ENCODE data around the gene TRIM45. TPM values are rescaled to one million over a fixed set of nuclear protein-coding genes. Genes with fewer than 3 reads are reported as not detected.

TRIM45 gene
- total and polyA plus RNA-seq, 2 of the 4 experiments (the other 2 are of a cell fraction): 2.0 to 5.1 TPM

DNA sequence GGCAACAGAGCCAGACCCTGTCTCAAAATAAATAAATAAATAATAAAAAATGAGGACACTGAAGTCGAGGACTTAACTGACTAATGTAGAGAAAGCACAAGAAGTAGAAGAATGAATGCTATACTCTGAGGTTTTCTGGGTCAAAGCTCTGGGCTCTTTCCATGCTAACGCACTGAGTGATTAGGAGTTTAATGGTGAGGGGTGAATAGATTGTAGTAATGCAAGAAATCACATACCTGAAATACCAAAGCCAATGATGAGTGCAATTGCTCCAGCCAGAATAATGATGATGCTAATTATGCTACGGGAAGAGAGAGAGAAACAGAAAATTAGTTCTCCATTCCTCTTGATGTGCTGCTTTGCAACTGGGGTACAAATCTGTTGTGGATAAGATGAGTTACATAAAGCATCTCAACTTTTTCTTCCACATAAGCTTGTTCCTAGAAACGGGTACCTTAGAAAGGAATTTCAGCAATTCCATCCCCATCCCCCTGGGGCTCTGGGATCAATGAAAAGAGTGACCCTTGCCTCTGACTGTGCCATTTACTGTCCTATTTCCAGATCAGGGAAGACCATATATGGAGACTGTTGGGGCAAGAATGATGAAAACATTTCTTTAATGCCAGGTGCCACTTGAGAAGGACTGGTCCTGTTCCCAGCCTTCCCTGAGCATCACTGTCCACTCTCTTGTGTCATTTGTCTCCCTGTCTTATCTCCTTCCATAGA, 48.5 kb upstream of the TRIM45 start:
- no peak overlapping the region for H2BK20ac ChIP-seq (ENCODE audit: low read depth, low read length)
- H3K4ac ChIP-seq (ENCODE audit: low read depth, low read length): no peak overlapping the region
- H3K27ac ChIP-seq (ENCODE audit: insufficient read depth, low read length): no peak overlapping the region
- H4K5ac ChIP-seq (ENCODE audit: low read depth, low read length): no peak overlapping the region
- no peaks in the 10 kb centered on the region for H3K4me1 ChIP-seq (ENCODE audit: control insufficient read depth, insufficient read depth, low read length)
- no peak overlapping the region for H3K18ac ChIP-seq (ENCODE audit: low read depth, low read length)
- ChIA-PET POLR2A (ENCODE audit: unreplicated experiment) (no interaction called here), CTCF (no interaction called here)
- H4K20me1 ChIP-seq (ENCODE audit: insufficient read depth, low read length): no peaks in the 10 kb centered on the region
- ATAC-seq (ENCODE audit: low read depth) (no peak), DNase-seq (no peak)
- H3K14ac ChIP-seq (replicated peaks; ENCODE audit: low read depth, low read length): no peak overlapping the region
- TF ChIP-seq, protein P1, sequence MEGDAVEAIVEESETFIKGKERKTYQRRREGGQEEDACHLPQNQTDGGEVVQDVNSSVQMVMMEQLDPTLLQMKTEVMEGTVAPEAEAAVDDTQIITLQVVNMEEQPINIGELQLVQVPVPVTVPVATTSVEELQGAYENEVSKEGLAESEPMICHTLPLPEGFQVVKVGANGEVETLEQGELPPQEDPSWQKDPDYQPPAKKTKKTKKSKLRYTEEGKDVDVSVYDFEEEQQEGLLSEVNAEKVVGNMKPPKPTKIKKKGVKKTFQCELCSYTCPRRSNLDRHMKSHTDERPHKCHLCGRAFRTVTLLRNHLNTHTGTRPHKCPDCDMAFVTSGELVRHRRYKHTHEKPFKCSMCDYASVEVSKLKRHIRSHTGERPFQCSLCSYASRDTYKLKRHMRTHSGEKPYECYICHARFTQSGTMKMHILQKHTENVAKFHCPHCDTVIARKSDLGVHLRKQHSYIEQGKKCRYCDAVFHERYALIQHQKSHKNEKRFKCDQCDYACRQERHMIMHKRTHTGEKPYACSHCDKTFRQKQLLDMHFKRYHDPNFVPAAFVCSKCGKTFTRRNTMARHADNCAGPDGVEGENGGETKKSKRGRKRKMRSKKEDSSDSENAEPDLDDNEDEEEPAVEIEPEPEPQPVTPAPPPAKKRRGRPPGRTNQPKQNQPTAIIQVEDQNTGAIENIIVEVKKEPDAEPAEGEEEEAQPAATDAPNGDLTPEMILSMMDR (conservative IDR thresholded peaks at IDR 0.05; ENCODE audit: low read depth, low read length): no peak
- TF ChIP-seq MAZ (IDR thresholded peaks at IDR 0.05; ENCODE audit: borderline replicate concordance, low read depth, low read length): no peak
- TF ChIP-seq SMC3 (IDR thresholded peaks at IDR 0.05; ENCODE audit: low read depth, low read length): no peak
- no peak for TF ChIP-seq RFX5 (IDR thresholded peaks at IDR 0.05; ENCODE audit: low read depth, low read length)
- no peak for TF ChIP-seq CEBPB (IDR thresholded peaks at IDR 0.05; ENCODE audit: low read depth, low read length)
- TF ChIP-seq NFE2L2 (IDR thresholded peaks at IDR 0.05; ENCODE audit: low read depth, low read length): no peak
- TF ChIP-seq, protein P2, sequence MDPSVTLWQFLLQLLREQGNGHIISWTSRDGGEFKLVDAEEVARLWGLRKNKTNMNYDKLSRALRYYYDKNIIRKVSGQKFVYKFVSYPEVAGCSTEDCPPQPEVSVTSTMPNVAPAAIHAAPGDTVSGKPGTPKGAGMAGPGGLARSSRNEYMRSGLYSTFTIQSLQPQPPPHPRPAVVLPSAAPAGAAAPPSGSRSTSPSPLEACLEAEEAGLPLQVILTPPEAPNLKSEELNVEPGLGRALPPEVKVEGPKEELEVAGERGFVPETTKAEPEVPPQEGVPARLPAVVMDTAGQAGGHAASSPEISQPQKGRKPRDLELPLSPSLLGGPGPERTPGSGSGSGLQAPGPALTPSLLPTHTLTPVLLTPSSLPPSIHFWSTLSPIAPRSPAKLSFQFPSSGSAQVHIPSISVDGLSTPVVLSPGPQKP (IDR thresholded peaks at IDR 0.05; ENCODE audit: borderline replicate concordance, low read depth, low read length): no peak
- no peak for TF ChIP-seq BHLHE40 (IDR thresholded peaks at IDR 0.05; ENCODE audit: low read depth, low read length)
- no peak for TF ChIP-seq POLR2A (IDR thresholded peaks at IDR 0.05; ENCODE audit: low read depth, low read length)
- no peak for TF ChIP-seq MXI1 (IDR thresholded peaks at IDR 0.05; ENCODE audit: borderline replicate concordance, low read depth, low read length)
- no peak for TF ChIP-seq MAFK (IDR thresholded peaks at IDR 0.05; ENCODE audit: low read depth, low read length)
- TF ChIP-seq CHD1 (IDR thresholded peaks at IDR 0.05; ENCODE audit: low read depth, low read length): no peak
- no peak for TF ChIP-seq RCOR1 (IDR thresholded peaks at IDR 0.05; ENCODE audit: insufficient replicate concordance, low read length)
- TF ChIP-seq RAD21 (IDR thresholded peaks at IDR 0.05; ENCODE audit: low read length): no peak
- no peak overlapping the region for H3K4me2 ChIP-seq (ENCODE audit: low read depth, low read length)
- H3K4me3 ChIP-seq (ENCODE audit: insufficient read depth, low read depth, low read length): no peak overlapping the region
- BruUV-seq (replicated peaks): no TSS peak
- no CpG with 5 or more reads among the region's 4 CpGs for WGBS, 2 experiments (ENCODE audit: extremely low coverage in 2 of 2, insufficient read length in 1 of 2)
- H3K9me1 ChIP-seq (ENCODE audit: insufficient read depth, low read length): no peaks in the 10 kb centered on the region
- no peak overlapping the region for H2BK120ac ChIP-seq (ENCODE audit: low read depth, low read length)
- intact Hi-C loops (cut with micrococcal nuclease): no loop called here
- no peak overlapping the region for H2AK5ac ChIP-seq (ENCODE audit: low read depth, low read length)
- H2AFZ ChIP-seq (replicated peaks; ENCODE audit: low read length, poor library complexity): no peak overlapping the region
- H4K8ac ChIP-seq (ENCODE audit: low read depth in 2 of 2, low read length in 2 of 2): no peak overlapping the region
- no peak overlapping the region for H3K56ac ChIP-seq (ENCODE audit: extremely low read depth, insufficient read depth, low read length)
- H2BK5ac ChIP-seq (ENCODE audit: low read depth, low read length, poor library complexity, severe bottlenecking): no peak overlapping the region
- peaks cover 2% of the 10 kb centered on the region; the same call in 1 of the 2 replicates for H3K9me3 ChIP-seq (ENCODE audit: control insufficient read depth, insufficient read depth, low read length)
- H3K27me3 ChIP-seq (ENCODE audit: control insufficient read depth, insufficient read depth, low read length): no peaks in the 10 kb centered on the region
- no peak overlapping the region for H2BK15ac ChIP-seq (ENCODE audit: low read depth, low read length)
- peak overlapping the region; percentile 51 for H2AK9ac ChIP-seq (replicated peaks; ENCODE audit: low read depth, low read length, poor library complexity)
- no peak overlapping the region; the same call in 1 of the 2 replicates for H3K23ac ChIP-seq (ENCODE audit: low read depth, low read length)
- no peaks in the 10 kb centered on the region for H3K79me1 ChIP-seq (ENCODE audit: low read depth in 1 of 2, low read length in 2 of 2)
- dilution Hi-C loops (cut with HindIII; ENCODE audit: low sequenced_read_pairs, unreplicated experiment): no loop called here
- no peak overlapping the region for H4K91ac ChIP-seq (ENCODE audit: insufficient read depth, low read depth, low read length)
- no peak overlapping the region for H3K9ac ChIP-seq (ENCODE audit: low read depth, low read length)
- in situ Hi-C loops (cut with MboI; ENCODE audit: low sequenced_read_pairs): no loop called here
- no peaks in the 10 kb centered on the region for H3K36me3 ChIP-seq (ENCODE audit: control insufficient read depth, insufficient read depth, low read length)

Data from IMR-90 (cell line).